ENCODE measurements around the gene PRKCSH.
"Not testable (repeated sequence)": the region's sequence is repeated elsewhere in the genome, so short reads cannot be mapped to it uniquely, and the experiment has no call there.

Gene PRKCSH

GRCh38 chr19:11450570-11451326 is 15.3 kb downstream of the PRKCSH start:
- no peak for DNase-seq (ENCODE audit: low read depth)
- no peak for TF ChIP-seq CTCF (IDR thresholded peaks at IDR 0.05; ENCODE audit: low read depth, low read length, missing control alignments)
- in situ Hi-C loops (cut with HindIII; ENCODE audit: low sequenced_read_pairs), result no loop called here
- no peak overlapping the region for H3K4me3 ChIP-seq (ENCODE audit: low read depth, low read length)

GRCh38 chr19:11451327-11451870 is 16.0 kb downstream of the PRKCSH start:
- DNase-seq (ENCODE audit: low read depth), result no peak
- TF ChIP-seq CTCF (IDR thresholded peaks at IDR 0.05; ENCODE audit: low read depth, low read length, missing control alignments), result no peak
- no peak overlapping the region for H3K4me3 ChIP-seq (ENCODE audit: low read depth, low read length)
- in situ Hi-C loops (cut with HindIII; ENCODE audit: low sequenced_read_pairs), result no loop called here

GRCh38 chr19:11451871-11452619 is 16.6 kb downstream of the PRKCSH start:
- no peak for DNase-seq (ENCODE audit: low read depth)
- no peak overlapping the region for H3K4me3 ChIP-seq (ENCODE audit: low read depth, low read length)
- in situ Hi-C loops (cut with HindIII; ENCODE audit: low sequenced_read_pairs), result no loop called here
- no peak for TF ChIP-seq CTCF (IDR thresholded peaks at IDR 0.05; ENCODE audit: low read depth, low read length, missing control alignments)

- in situ Hi-C loops (cut with HindIII; ENCODE audit: low sequenced_read_pairs), result no loop called here
These were observed 17.3 kb downstream of the PRKCSH start for GRCh38 chr19:11452620-11453310.

GRCh38 chr19:11453468-11454341 is 18.3 kb downstream of the PRKCSH start:
- TF ChIP-seq CTCF (IDR thresholded peaks at IDR 0.05; ENCODE audit: low read depth, low read length, missing control alignments), result peak; percentile 51
- no peak for DNase-seq (ENCODE audit: low read depth)
- in situ Hi-C loops (cut with HindIII; ENCODE audit: low sequenced_read_pairs), result no loop called here
- H3K4me3 ChIP-seq (ENCODE audit: low read depth, low read length), result no peak overlapping the region

More at GRCh38 chr19:11452620-11453310, 17.3 kb downstream of the PRKCSH start:
- TF ChIP-seq CTCF (IDR thresholded peaks at IDR 0.05; ENCODE audit: low read depth, low read length, missing control alignments), result peak; percentile 14
- H3K4me3 ChIP-seq (ENCODE audit: low read depth, low read length), result no peak overlapping the region
- no peak for DNase-seq (ENCODE audit: low read depth)

GRCh38 chr19:11455233-11455554 is 19.8 kb downstream of the PRKCSH start:
- H3K4me3 ChIP-seq (ENCODE audit: low read depth, low read length); DNase-seq (ENCODE audit: low read depth); in situ Hi-C loops (cut with HindIII; ENCODE audit: low sequenced_read_pairs): not testable (repeated sequence)

All from astrocyte of the cerebellum (primary cell).